Muscle layer of colon (tissue), 2 donors: Measurements from ENCODE around the gene SERPINB12.

Source experiments
- H3K27ac ChIP-seq: one replicate; pipeline ENCODE4 v1.7.0; 2013; ENCODE audit warnings: low read depth, mild to moderate bottlenecking, low read length, moderate library complexity
- H3K27me3 ChIP-seq, 2 donors: one replicate each; pipeline ENCODE4 v1.7.0; 2013; ENCODE audit warnings: low read length in 2 of 2, mild to moderate bottlenecking in 2 of 2; ENCODE audit not compliant: insufficient read depth in 2 of 2, control insufficient read depth in 1 of 2
- H3K36me3 ChIP-seq: one replicate; pipeline ENCODE4 v1.7.0; 2013; ENCODE audit warnings: mild to moderate bottlenecking, low read length; ENCODE audit not compliant: insufficient read depth
- H3K4me1 ChIP-seq: one replicate; pipeline ENCODE4 v1.7.0; 2013; ENCODE audit warnings: mild to moderate bottlenecking, low read length; ENCODE audit not compliant: insufficient read depth
- H3K4me3 ChIP-seq, 2 donors: one replicate each; pipeline ENCODE4 v1.7.0; 2013; ENCODE audit warnings: low read length in 2 of 2, low read depth in 1 of 2, mild to moderate bottlenecking in 1 of 2, moderate library complexity in 1 of 2
- H3K9ac ChIP-seq: one replicate; pipeline ENCODE4 v1.7.0; 2013; ENCODE audit warnings: low read length
- H3K9me3 ChIP-seq: one replicate; pipeline ENCODE4 v1.7.0; 2013; ENCODE audit warnings: mild to moderate bottlenecking, low read length
- donor health status: abdominal sarcoma.
- donor health status: Adenocarcinoma of cecum.

The SERPINB12 gene

GRCh38 chr18:63585988-63586387 is 43.8 kb downstream of the SERPINB12 start:
- no peaks in the 10 kb centered on the region for H3K36me3 ChIP-seq
- H3K4me1 ChIP-seq: no peaks in the 10 kb centered on the region
- no peak overlapping the region for H3K9ac ChIP-seq
- no peaks in the 10 kb centered on the region for H3K9me3 ChIP-seq
- no peaks in the 10 kb centered on the region for H3K27me3 ChIP-seq
- no peak overlapping the region for H3K27ac ChIP-seq
- no peak overlapping the region for H3K4me3 ChIP-seq

GRCh38 chr18:63586431-63586830 is 44.3 kb downstream of the SERPINB12 start:
- H3K36me3 ChIP-seq: no peaks in the 10 kb centered on the region
- no peak overlapping the region for H3K4me3 ChIP-seq
- H3K4me1 ChIP-seq: no peaks in the 10 kb centered on the region

GRCh38 chr18:63586966-63587365 is 44.8 kb downstream of the SERPINB12 start, which contains the start of gene SERPINB13:
Gene SERPINB13 (plus strand): TSS chr18:63587343. CDS start chr18:63588668, 1,325 bp downstream.
- H3K27me3 ChIP-seq: no peaks in the 10 kb centered on the region
- no peaks in the 10 kb centered on the region for H3K9me3 ChIP-seq
- H3K4me1 ChIP-seq: no peaks in the 10 kb centered on the region
- H3K36me3 ChIP-seq: no peaks in the 10 kb centered on the region
- H3K27ac ChIP-seq: no peak within 1 kb of the TSS
- H3K9ac ChIP-seq: no peak within 1 kb of the TSS
- no peak within 1 kb of the TSS for H3K4me3 ChIP-seq

More at GRCh38 chr18:63586431-63586830, 44.3 kb downstream of the SERPINB12 start:
- H3K9ac ChIP-seq: no peak overlapping the region
- H3K27me3 ChIP-seq: no peaks in the 10 kb centered on the region
- no peaks in the 10 kb centered on the region for H3K9me3 ChIP-seq
- H3K27ac ChIP-seq: no peak overlapping the region

- Histone ChIP-seq H3K9me3 (no peaks in the 10 kb centered on the region), H3K27me3 (no peaks in the 10 kb centered on the region), H3K9ac (no peak overlapping the region), H3K36me3 (no peaks in the 10 kb centered on the region), H3K4me1 (no peaks in the 10 kb centered on the region), H3K27ac (no peak overlapping the region), H3K4me3 (no peak overlapping the region)
Measured at GRCh38 chr18:63588909-63589308, 46.7 kb downstream of the SERPINB12 start.

- Histone ChIP-seq H3K36me3 (no peaks in the 10 kb centered on the region), H3K27ac (no peak overlapping the region)
Measured at GRCh38 chr18:63590373-63590772, 48.2 kb downstream of the SERPINB12 start.

GRCh38 chr18:63590966-63591695 is 49.0 kb downstream of the SERPINB12 start:
- Histone ChIP-seq H3K4me3 (no peak overlapping the region), H3K27me3 (no peaks in the 10 kb centered on the region), H3K9me3 (no peaks in the 10 kb centered on the region), H3K9ac (no peak overlapping the region), H3K36me3 (no peaks in the 10 kb centered on the region), H3K4me1 (no peaks in the 10 kb centered on the region), H3K27ac (no peak overlapping the region)

More at GRCh38 chr18:63590373-63590772, 48.2 kb downstream of the SERPINB12 start:
- no peak overlapping the region for H3K4me3 ChIP-seq
- H3K9ac ChIP-seq: no peak overlapping the region
- no peaks in the 10 kb centered on the region for H3K27me3 ChIP-seq
- no peaks in the 10 kb centered on the region for H3K9me3 ChIP-seq
- no peaks in the 10 kb centered on the region for H3K4me1 ChIP-seq

GRCh38 chr18:63591725-63592124 is 49.6 kb downstream of the SERPINB12 start:
- Histone ChIP-seq H3K27me3 (no peaks in the 10 kb centered on the region), H3K4me1 (no peaks in the 10 kb centered on the region), H3K4me3 (no peak overlapping the region), H3K9me3 (no peaks in the 10 kb centered on the region), H3K9ac (no peak overlapping the region), H3K36me3 (no peaks in the 10 kb centered on the region), H3K27ac (no peak overlapping the region)

- H3K4me1 ChIP-seq: no peaks in the 10 kb centered on the region
- H3K27ac ChIP-seq: no peak overlapping the region
- H3K9ac ChIP-seq: no peak overlapping the region
- H3K36me3 ChIP-seq: no peaks in the 10 kb centered on the region
- no peaks in the 10 kb centered on the region for H3K27me3 ChIP-seq
- H3K4me3 ChIP-seq: no peak overlapping the region
- no peaks in the 10 kb centered on the region for H3K9me3 ChIP-seq
Measured at GRCh38 chr18:63592471-63592870, 50.3 kb downstream of the SERPINB12 start.

GRCh38 chr18:63596964-63597363 is 54.8 kb downstream of the SERPINB12 start:
- no peak overlapping the region for H3K27ac ChIP-seq
- no peaks in the 10 kb centered on the region for H3K9me3 ChIP-seq
- H3K36me3 ChIP-seq: no peaks in the 10 kb centered on the region

GRCh38 chr18:63603355-63603754 is 61.2 kb downstream of the SERPINB12 start:
- H3K27ac ChIP-seq: no peak overlapping the region
- no peaks in the 10 kb centered on the region for H3K9me3 ChIP-seq
- H3K4me1 ChIP-seq: peaks cover 6% of the 10 kb centered on the region
- H3K27me3 ChIP-seq: no peaks in the 10 kb centered on the region
- no peaks in the 10 kb centered on the region for H3K36me3 ChIP-seq
- no peak overlapping the region for H3K4me3 ChIP-seq
- H3K9ac ChIP-seq: no peak overlapping the region

More at GRCh38 chr18:63596964-63597363, 54.8 kb downstream of the SERPINB12 start:
- H3K4me3 ChIP-seq: no peak overlapping the region
- H3K4me1 ChIP-seq: no peaks in the 10 kb centered on the region
- H3K27me3 ChIP-seq: no peaks in the 10 kb centered on the region
- no peak overlapping the region for H3K9ac ChIP-seq

- Histone ChIP-seq H3K36me3 (no peaks in the 10 kb centered on the region), H3K27me3 (no peaks in the 10 kb centered on the region), H3K27ac (no peak overlapping the region), H3K9ac (no peak overlapping the region), H3K4me3 (no peak overlapping the region), H3K9me3 (no peaks in the 10 kb centered on the region), H3K4me1 (peaks cover 6% of the 10 kb centered on the region)
Measured at GRCh38 chr18:63603772-63604171, 61.6 kb downstream of the SERPINB12 start.
